Esophagus mucosa (tissue), 1 donor: ENCODE data around the gene ADCY3. TPM values are rescaled to one million over a fixed set of nuclear protein-coding genes. Genes with fewer than 3 reads are reported as not detected.

ENCODE experiments used
- ATAC-seq: fragments of 200-7000 bp; cut with Tn5 transposase; one replicate; pipeline ENCODE4 v1.9.1; 2020
- total RNA-seq: library from RNA; stranded (reverse); gene quantifications from one replicate; pipeline ENCODE4 v1.2.4, GENCODE V29; 2023
- donor health status: DM: yes; HTN: yes; CAD: no.

ADCY3 gene
- total RNA-seq, 1 donor from 2014 or later: 20.1 TPM

DNA sequence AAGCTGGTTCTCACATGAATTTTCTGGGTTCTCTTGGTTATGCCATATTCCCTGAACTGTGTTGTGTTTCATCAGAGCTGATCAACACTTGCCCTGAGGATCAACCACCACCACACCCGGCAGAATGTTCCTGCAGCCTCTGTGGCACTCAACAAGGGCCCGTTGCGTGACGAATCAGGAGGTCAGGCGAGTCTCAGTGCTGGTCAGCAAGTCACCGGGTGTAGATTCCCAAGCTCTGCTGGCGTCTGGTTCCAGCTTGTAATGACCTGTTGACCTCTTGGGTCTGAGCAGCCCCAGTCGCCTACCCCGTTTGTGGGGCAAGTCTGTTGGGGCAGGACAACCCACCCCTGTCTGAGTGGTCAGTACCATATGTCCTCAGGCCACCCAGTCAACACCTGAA lies 46.0 kb downstream of the ADCY3 start:
- ATAC-seq: peak; percentile 27

DNA sequence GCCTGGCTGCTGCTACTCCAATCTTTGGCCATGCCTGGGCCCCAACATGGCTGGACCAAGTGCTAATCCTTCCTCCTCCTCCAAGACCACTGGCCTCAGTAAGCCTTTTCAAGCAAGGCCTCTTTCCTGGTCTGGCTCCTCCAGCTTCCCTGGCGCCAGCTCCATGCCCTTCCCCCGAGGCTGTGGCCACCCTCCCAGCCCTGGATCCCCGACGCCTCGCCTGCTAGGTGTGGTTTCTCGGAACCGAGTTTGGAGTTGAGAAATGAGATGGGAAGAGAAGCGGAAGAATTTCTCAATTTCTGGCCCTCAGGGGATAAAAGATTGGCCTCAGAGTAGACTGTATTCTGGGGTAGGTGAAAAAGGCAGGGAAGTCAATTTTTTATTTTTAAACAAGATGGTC lies 46.4 kb downstream of the ADCY3 start:
- ATAC-seq: no peak

- no peak for ATAC-seq
These were observed 47.5 kb downstream of the ADCY3 start for GRCh38 chr2:24872344-24873115.

GRCh38 chr2:24871852-24872333 lies 48.1 kb downstream of the ADCY3 start:
- peak; percentile 40 for ATAC-seq

DNA sequence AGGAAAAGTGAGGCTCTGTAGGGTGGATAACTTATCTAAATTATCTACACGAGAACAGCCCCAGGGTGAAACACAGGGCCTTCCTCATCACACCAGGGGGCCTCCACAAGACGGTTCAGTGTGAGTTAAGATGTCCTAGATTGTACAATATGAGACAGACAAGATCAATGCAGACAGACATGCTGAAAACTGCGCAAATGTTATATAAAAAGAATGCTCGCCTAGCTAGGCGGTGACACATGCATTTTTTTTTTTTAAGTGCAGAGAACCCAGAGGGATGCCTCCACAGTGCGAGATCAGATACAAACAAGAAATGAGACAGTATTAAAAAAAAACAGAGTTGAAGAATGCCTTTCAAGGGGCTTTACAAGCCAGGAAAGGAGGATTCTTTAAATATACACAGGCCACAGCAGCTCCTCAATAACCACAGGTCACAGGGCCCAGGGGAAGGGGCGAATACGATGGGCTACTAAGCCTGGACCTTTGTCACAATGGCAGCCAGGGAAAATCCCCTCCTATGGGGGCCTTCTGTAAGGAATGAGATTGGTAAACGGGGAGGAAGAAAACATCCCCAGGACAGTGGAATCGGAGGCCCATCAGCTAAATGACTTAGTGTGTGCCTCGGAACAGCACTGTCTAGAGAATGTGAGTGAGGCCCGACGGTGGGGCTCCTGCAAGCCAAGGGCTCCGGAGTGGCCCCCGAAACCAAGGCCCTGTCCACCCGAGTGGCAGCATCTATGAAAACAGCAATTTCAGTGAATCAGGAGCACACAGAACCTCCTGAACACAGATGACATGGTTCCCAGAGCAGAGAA lies 48.9 kb downstream of the ADCY3 start:
- no peak for ATAC-seq

- no peak for ATAC-seq
These were observed 49.6 kb downstream of the ADCY3 start for GRCh38 chr2:24870440-24870839.

GRCh38 chr2:24866946-24867345 lies 53.1 kb downstream of the ADCY3 start:
- no peak for ATAC-seq

DNA sequence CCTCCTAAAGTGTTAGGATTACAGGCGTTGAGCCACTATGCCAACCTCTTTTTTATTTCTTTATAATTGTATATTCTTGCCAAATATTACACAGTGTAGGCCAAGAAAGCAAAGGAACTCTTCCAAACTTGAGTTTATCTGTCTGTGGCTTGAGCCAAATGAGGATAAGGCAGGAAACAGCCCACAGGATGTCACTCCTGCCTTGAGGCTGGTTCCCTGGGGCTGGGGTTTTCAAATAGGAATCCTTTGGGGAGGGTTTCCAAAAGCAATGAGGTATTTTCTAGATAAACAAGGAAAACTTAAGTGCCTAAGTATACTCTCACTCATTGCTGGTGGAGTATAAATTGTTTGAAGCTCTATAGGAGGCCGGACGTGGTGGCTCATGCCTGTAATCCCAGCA lies 56.4 kb downstream of the ADCY3 start:
- ATAC-seq: no peak

GRCh38 chr2:24861500-24861899 lies 58.5 kb downstream of the ADCY3 start:
- ATAC-seq: no peak

DNA sequence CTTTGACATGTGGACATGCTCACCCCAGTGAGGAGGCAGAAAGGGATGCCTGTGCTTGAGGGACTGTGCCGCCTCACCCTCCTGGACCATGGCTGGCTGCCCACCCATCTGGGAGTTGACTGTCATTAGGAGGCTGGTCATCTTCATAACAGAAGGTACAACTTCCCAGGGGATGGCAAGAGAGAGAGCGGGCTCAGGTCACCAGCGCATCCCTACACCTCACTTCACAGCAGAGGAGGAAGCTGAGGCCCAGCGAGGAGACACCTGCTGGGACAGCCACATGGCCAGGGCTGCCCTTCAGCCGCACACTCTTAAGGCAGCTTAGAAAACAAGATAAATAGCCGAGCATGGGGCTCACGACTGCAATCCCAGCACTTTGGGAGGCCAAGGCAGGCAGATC lies 59.4 kb downstream of the ADCY3 start:
- ATAC-seq: no peak

DNA sequence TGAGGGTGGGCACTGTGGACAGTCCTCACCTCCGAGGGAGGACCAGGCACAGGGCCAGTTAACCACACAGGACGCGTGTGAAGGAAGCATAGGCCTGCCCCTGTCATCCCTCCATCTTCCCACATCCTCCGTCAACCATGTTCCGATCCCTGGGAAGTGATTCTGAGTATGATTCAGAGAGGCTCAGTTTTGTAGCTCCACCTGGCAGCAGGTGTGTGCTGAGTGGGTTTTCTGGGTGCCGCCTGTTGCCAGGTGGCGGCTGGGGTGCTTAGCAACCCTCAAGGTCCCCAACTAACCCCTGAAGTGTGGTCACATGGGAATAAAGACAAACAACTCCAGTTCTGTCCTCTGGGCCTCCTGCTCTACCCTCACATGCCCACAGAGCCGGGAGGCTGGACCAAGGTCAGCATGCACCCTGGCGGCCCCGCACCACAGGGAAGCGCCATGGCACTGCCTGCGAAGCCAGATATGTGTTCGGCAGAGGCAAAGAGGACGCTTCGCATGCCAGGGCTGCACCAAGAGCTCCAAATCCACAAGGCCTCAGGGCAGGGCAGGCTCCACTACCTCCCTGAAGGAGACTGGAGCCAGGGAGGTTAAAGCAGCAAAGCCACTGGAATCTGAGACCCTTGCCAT lies 60.0 kb downstream of the ADCY3 start:
- no peak for ATAC-seq

DNA sequence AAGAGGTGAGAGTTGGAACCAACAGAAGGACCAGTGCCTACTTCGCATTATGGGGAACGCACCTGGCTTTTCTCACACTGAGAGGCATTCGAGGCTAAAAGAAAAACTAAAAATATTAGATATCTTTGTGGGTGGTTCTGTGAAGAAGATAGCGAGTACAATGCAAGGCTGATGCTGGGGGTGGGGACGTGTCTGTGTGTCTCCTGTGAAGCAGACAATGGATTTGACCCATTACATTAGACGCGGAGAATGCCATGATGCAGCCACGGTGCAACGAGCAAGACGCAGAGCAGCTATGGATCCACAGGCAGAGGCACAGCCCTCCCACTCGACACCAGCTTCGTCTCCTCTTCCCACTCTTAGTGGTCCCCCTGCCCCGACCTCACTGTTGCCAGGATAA lies 61.0 kb downstream of the ADCY3 start:
- no peak for ATAC-seq

- ATAC-seq: no peak
These were observed 62.3 kb downstream of the ADCY3 start for GRCh38 chr2:24857746-24858145.

DNA sequence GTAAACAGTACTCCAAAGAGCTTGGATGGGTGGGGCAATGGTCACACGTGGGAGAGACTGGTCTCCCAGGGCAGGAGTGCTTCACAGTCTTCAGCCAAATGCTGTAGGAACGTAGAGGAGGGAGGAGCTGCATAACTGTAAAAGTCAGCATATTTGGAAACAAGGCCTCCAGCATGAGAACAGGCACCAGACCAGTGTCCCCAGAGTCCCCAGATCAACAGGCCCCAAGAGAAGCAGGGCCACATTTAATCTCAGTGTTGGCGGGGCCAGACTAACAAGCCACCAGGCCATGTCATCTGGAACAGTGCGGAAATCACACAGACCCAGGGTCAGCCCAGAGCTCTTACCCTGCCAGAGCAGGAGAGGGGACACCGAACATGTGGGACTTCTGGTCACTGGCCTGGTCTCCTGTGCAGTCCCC lies 63.2 kb downstream of the ADCY3 start:
- ATAC-seq: no peak

DNA sequence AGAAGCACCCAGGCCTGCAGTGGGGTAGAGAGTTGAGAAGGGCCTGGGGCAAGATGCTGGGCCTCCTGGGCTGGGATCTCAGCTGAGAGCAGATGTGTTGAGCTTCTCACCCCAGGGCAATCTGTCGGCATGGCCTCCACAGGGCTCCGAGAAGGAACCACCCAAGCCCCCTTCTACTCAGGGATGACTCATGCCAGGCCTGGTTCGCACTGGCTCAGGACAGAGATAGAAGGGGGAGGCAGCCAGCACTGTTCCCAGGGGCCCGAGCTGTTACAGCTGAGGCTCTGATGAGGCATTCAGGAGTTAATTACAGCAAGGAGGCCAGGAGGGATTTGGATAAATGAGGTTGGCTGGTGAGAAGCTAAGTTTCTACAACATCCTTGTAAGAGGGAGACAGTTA lies 64.3 kb downstream of the ADCY3 start:
- ATAC-seq: no peak

DNA sequence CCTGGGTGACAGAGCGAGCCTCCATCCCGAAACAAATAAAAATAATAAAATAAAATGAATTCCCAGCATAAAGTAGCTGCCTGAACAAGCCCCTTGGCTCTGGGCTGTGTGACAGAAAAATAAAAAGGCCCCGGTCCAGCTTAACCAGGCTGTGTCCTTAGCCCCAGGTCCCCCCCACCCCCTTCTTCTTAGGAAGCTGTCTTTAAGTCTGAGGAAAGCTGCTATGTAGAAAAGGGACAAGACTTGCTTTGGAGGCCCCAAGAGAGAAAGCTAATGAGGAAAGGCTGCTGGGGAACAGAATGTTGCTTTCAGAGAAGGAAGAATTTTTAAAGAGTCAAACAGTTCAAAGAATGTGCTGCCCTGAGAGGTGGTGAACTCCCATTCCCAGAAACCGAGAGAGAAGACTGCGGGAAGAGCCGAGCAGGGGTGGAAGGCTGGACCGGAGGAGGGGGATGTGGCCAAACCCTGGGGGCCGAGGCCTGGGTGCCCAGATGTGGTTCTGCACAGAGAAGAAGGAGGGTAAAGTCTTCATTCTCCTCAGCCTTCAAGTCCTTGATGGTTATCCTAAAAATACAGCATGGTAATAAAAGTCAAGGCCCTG lies 64.9 kb downstream of the ADCY3 start:
- ATAC-seq: no peak

GRCh38 chr2:24853996-24854395 lies 66.0 kb downstream of the ADCY3 start:
- no peak for ATAC-seq

- ATAC-seq: no peak
These were observed 67.0 kb downstream of the ADCY3 start for GRCh38 chr2:24853046-24853445.

DNA sequence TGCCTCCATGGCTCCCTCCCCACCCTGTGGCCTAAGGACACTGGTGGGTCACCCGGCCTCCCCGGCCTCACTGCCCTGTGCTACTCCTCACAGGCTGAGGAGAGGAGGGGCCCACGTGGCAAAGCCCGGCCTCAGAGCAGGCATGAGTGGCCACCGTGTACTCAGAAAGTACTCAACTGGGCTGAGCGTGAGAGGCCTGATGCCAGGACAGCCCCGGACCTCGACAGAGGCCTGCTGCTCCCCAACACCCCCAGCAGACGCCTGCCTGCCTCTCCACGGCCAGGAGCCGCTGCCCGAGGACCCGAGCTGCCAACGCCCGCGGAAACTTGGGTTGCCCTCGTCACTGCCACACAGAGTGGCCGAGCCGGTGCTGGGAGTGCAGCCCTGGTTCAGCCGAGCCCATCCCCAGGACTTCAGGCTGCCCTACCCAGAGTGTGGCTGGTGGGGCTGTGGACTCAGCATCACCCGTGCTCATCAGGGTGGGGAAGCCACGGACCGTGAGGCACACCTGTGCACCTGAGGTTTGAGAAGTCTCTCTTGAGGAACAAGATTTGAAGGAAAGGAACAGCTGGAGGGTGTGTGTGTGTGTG lies 67.5 kb downstream of the ADCY3 start:
- ATAC-seq: no peak

- ATAC-seq: no peak
These were observed 68.0 kb downstream of the ADCY3 start for GRCh38 chr2:24852026-24852425.

DNA sequence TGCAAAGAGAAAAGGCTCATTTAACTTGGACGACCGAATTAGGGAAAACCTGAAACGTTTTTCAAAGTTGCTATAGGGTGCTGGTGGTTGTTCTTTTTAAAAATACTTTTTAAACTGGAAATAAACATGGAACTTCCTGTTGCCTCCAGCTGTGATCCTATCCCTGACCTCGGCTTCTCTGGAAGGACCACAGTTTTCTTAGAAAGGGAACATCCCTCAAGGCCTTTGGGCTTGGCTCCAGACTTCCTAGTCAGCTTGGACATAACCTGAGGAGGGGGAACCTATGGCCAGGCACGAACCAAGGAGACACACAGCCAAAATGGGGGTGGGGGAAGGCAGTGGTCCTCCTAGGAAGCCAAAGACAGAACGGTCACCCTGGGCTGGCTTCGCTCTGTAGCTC lies 69.1 kb downstream of the ADCY3 start:
- no peak for ATAC-seq

DNA sequence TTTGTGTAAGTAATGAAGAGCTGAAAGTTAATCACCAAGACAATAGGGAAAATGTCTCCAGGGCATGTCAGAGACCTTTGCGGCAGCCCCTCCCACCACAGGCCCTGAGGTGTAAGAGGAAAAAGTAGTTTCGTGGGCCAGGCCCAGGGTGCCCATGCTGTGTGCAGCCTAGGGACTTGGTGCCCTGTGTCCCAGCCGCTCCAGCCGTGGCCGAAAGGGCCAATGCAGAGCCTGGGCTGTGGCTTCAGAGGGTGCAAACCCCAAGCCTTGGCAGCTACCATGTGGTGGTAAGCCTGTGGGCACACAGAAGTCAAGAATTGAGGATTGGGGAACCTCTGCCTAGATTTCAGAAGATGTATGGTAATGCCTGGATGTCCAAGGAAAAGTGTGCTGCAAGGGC lies 74.3 kb downstream of the ADCY3 start:
- ATAC-seq: no peak
